Endothelial cell of umbilical vein (primary cell): Measurements from ENCODE around the gene COL4A2. TPM values are rescaled to one million over a fixed set of nuclear protein-coding genes. Genes with fewer than 3 reads are reported as not detected.

Experiments used
- BruUV-seq: library from RNA; stranded (reverse); fragments of 400-500 nt; replicated peaks from 2 replicates; lab custom pipeline; 2021; lab: Mats Ljungman, UMichigan
- CTCF ChIA-PET: fragments of 300-600, 350-600 bp; sonication (Branson Sonifier 250); formaldehyde crosslinking; loops from one replicate; lab custom pipeline; 2021; ENCODE audit warnings: antibody characterized with exemption, inconsistent platforms; lab: Charles Lee
- POLR2A ChIA-PET: fragments of 300-600, 350-600 bp; sonication (Branson Sonifier 250); formaldehyde crosslinking; loops from one replicate; lab custom pipeline; 2021; ENCODE audit warnings: antibody characterized with exemption, inconsistent platforms; lab: Charles Lee
- DNase-seq: peaks from one replicate; pipeline ENCODE4 v3.0.0-alpha.2; 2011; ENCODE audit warnings: low read depth, low spot score
- FAIRE-seq: peaks from 2 replicates; lab custom pipeline; 2011; peaks lifted over from hg19 to GRCh38; lab: Jason Lieb, UNC
- H2AFZ ChIP-seq: 2 replicates; pipeline ENCODE4 v1.6.0; 2012; ENCODE audit warnings: low read depth, low read length, control low read depth, inconsistent platforms
- H3K27ac ChIP-seq: 2 replicates; pipeline ENCODE4 v1.5.1; 2011; ENCODE audit warnings: low read depth, mild to moderate bottlenecking, control low read depth, low read length, moderate library complexity; ENCODE audit not compliant: insufficient read depth
- H3K27me3 ChIP-seq, 2 experiments: 2 replicates each; pipeline versions ENCODE4 v1.6.0 to v1.6.1; 2011; ENCODE audit warnings: low read length in 2 of 2, mixed read lengths in 1 of 2; ENCODE audit not compliant: control insufficient read depth in 2 of 2, insufficient read depth in 2 of 2
- H3K36me3 ChIP-seq, 2 experiments: 2 replicates in 1 of 2; 3 replicates in 1 of 2; pipeline ENCODE4 v1.5.1; 2011; ENCODE audit warnings: low read length in 2 of 2, mild to moderate bottlenecking in 1 of 2, moderate library complexity in 1 of 2; ENCODE audit not compliant: control insufficient read depth in 2 of 2, insufficient read depth in 2 of 2; ENCODE audit errors: extremely low read depth in 1 of 2
- H3K4me1 ChIP-seq: 3 replicates; pipeline ENCODE4 v1.5.1; 2011; ENCODE audit warnings: mild to moderate bottlenecking, low read length; ENCODE audit not compliant: control insufficient read depth, insufficient read depth; ENCODE audit errors: extremely low read depth
- H3K4me2 ChIP-seq: 2 replicates; pipeline ENCODE4 v1.6.1; 2011; ENCODE audit warnings: low read length, control low read depth, mixed read lengths; ENCODE audit not compliant: insufficient read depth
- H3K4me3 ChIP-seq, 3 experiments: fragments of 200-600 bp in 1 of 3; sonication (generic), shearing (Covaris generic) in 1 of 3; replicated peaks in 1 of 3; 2 replicates each; pipeline ENCODE4 v1.5.1; 2011 to 2016; ENCODE audit warnings: control low read depth in 3 of 3, low read length in 3 of 3, mild to moderate bottlenecking in 2 of 3, inconsistent platforms in 1 of 3, low read depth in 1 of 3, moderate library complexity in 1 of 3; ENCODE audit not compliant: insufficient read depth in 1 of 3
- H3K79me2 ChIP-seq: 2 replicates; pipeline ENCODE4 v1.6.0; 2012; ENCODE audit warnings: low read length, inconsistent platforms; ENCODE audit not compliant: control insufficient read depth, insufficient read depth
- H3K9ac ChIP-seq: replicated peaks from 2 replicates; pipeline ENCODE3; 2011; ENCODE audit warnings: low read length, control low read depth; ENCODE audit not compliant: insufficient read depth; ENCODE audit errors: extremely low read depth
- H3K9me1 ChIP-seq: replicated peaks from 3 replicates; pipeline ENCODE4 v1.6.0; 2011; ENCODE audit warnings: mild to moderate bottlenecking, low read length; ENCODE audit not compliant: control insufficient read depth, insufficient read depth; ENCODE audit errors: extremely low read depth
- H3K9me3 ChIP-seq: replicated peaks from 2 replicates; pipeline ENCODE4 v1.5.1; 2012; ENCODE audit warnings: low read length, inconsistent platforms; ENCODE audit not compliant: control insufficient read depth, insufficient read depth
- H4K20me1 ChIP-seq: replicated peaks from 2 replicates; pipeline ENCODE3; 2011; ENCODE audit warnings: mild to moderate bottlenecking, low read length; ENCODE audit not compliant: control insufficient read depth, insufficient read depth; ENCODE audit errors: extremely low read depth
- EZH2 ChIP-seq: IDR thresholded peaks from 2 replicates; pipeline ENCODE4 v1.6.1; 2012; ENCODE audit warnings: borderline replicate concordance, low read depth, mild to moderate bottlenecking, moderate library complexity, low read length, inconsistent platforms; ENCODE audit not compliant: severe bottlenecking
- FOS ChIP-seq: IDR thresholded peaks from 2 replicates; pipeline ENCODE4 v1.6.1; 2011; ENCODE audit warnings: mild to moderate bottlenecking, low read length, moderate library complexity, borderline replicate concordance; ENCODE audit not compliant: insufficient read depth
- GATA2 ChIP-seq: IDR thresholded peaks from 2 replicates; pipeline ENCODE4 v1.7.0; 2011; ENCODE audit warnings: low read depth, mild to moderate bottlenecking, moderate library complexity, mixed read lengths, low read length; ENCODE audit not compliant: insufficient read length, insufficient read depth
- JUN ChIP-seq: IDR thresholded peaks from 2 replicates; pipeline ENCODE4 v1.6.1; 2011; ENCODE audit warnings: borderline replicate concordance, low read depth; ENCODE audit not compliant: insufficient read length, insufficient read depth
- MAX ChIP-seq: IDR thresholded peaks from 2 replicates; pipeline ENCODE4 v1.6.1; 2011; ENCODE audit not compliant: insufficient read depth, insufficient read length
- MYC ChIP-seq: IDR thresholded peaks from one replicate; pipeline ENCODE4 v1.6.1; 2011; ENCODE audit warnings: mild to moderate bottlenecking, low read depth, low read length
- POLR2A ChIP-seq: IDR thresholded peaks from 2 replicates; pipeline ENCODE4 v1.6.1; 2012; ENCODE audit warnings: low read depth, mild to moderate bottlenecking, control low read depth, low read length
- POLR2AphosphoS5 ChIP-seq: IDR thresholded peaks from 2 replicates; pipeline ENCODE4 v1.6.1; 2012; ENCODE audit warnings: low read depth, mild to moderate bottlenecking, control low read depth, low read length, moderate library complexity; ENCODE audit not compliant: insufficient read depth
- dilution Hi-C: fragments of 300-500 bp; cut with MboI; formaldehyde crosslinking; loops from one replicate; pipeline ENCODE4 v1.15.0; 2019; ENCODE audit warnings: low sequenced_read_pairs; ENCODE audit not compliant: extremely low pct_ligation_motif_present
- intact Hi-C: fragments of 100-400 bp; cut with micrococcal nuclease; formaldehyde crosslinking; loops from one replicate; pipeline ENCODE4 v1.10.0; 2022
- polyA plus RNA-seq, 4 experiments: library from polyadenylated mRNA; depleted of rRNA in 3 of 4; stranded (reverse) in 3 of 4; unstranded in 1 of 4; fragments of >200 nt; gene quantifications; 2 replicates each; pipeline versions ENCODE4 v1.2.1 to v1.2.3, GENCODE V29; 2011 to 2012; ENCODE audit warnings: missing spikeins in 1 of 4
- total RNA-seq: library from RNA; stranded (reverse); gene quantifications from 2 replicates; pipeline ENCODE4 v1.2.3, GENCODE V29; 2021

The COL4A2 gene
- total and polyA plus RNA-seq, 2 donors (not counting 3 experiments of a cell fraction or from before 2014, with no cell fraction given): 792 to 940 TPM

DNA sequence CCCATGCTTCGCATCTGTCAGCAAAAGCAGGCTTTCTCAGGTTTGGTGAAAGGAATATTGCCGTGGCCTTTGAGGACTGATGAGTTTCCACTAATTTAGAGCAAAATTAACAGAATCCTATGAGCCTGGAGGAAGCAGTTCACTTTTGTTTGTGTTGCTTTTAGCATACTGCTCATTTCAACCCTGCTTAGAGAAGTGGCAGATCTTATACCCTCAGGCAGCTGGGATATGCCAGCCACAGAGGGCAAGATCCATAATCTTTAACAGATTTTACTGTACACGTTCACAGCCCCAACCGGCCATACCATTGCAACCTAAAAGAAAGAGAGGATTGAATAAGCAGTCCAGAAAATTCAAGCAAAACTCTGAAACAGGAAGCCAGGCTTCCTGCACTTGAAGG, 60.5 kb downstream of the COL4A2 start:
- ChIA-PET CTCF (no interaction called here), POLR2A (no interaction called here)
- no TSS peak for BruUV-seq
- DNase-seq (no peak), FAIRE-seq (no peak)
- Histone ChIP-seq H3K4me3 (no peak overlapping the region), H3K9me3 (no peaks in the 10 kb centered on the region), H3K27me3 (no peaks in the 10 kb centered on the region), H2AFZ (no peak overlapping the region), H3K4me1 (peaks cover 31% of the 10 kb centered on the region), H3K27ac (no peak overlapping the region), H3K4me2 (no peak overlapping the region), H3K9ac (no peak overlapping the region), H3K9me1 (no peaks in the 10 kb centered on the region), H3K36me3 (peaks cover 3 to 5% of the 10 kb centered on the region in 2 experiments), H3K79me2 (peaks cover 4% of the 10 kb centered on the region), H4K20me1 (no peaks in the 10 kb centered on the region)
- dilution Hi-C loops (no loop called here), intact Hi-C loops (no loop called here)
- no peak for TF ChIP-seq FOS

- H2AFZ ChIP-seq: no peak overlapping the region
- H4K20me1 ChIP-seq: no peaks in the 10 kb centered on the region
- H3K27me3 ChIP-seq: no peaks in the 10 kb centered on the region
- POLR2A ChIA-PET: no interaction called here
- no peak for DNase-seq
- intact Hi-C loops (no loop called here), dilution Hi-C loops (no loop called here)
- BruUV-seq: no TSS peak
- H3K9ac ChIP-seq: no peak overlapping the region
- no peak overlapping the region for H3K4me2 ChIP-seq
- no peak overlapping the region for H3K27ac ChIP-seq
- TF ChIP-seq GATA2 (no peak), MYC (no peak), MAX (no peak), FOS (no peak), POLR2AphosphoS5 (no peak), JUN (no peak), POLR2A (no peak), EZH2 (no peak)
- peaks cover 11% of the 10 kb centered on the region for H3K79me2 ChIP-seq
- no peaks in the 10 kb centered on the region for H3K9me3 ChIP-seq
- H3K4me3 ChIP-seq: no peak overlapping the region
- CTCF ChIA-PET: interaction anchor here (1.7 kb wide), 1 partner anchor 87 kb away, joined by 5 read pairs; no protein-coding TSS in a partner anchor
- no peaks in the 10 kb centered on the region for H3K9me1 ChIP-seq
- no peak for FAIRE-seq
- peaks cover 39% of the 10 kb centered on the region for H3K4me1 ChIP-seq
- H3K36me3 ChIP-seq: peaks cover 3 to 5% of the 10 kb centered on the region in 2 experiments
Measured at GRCh38 chr13:110368408-110368807, 61.3 kb downstream of the COL4A2 start.
